Activated naive CD8-positive, alpha-beta T cell treated with anti-CD3 and anti-CD28 coated beads, Interleukin-2, amount 10 ng/mL, durations not matched to agents 7 days and 5 days (primary cell): ENCODE results near the gene SEC16A. TPM values are rescaled to one million over a fixed set of nuclear protein-coding genes. Genes with fewer than 3 reads are reported as not detected.

Source experiments
- ATAC-seq: fragments of 150-1000 bp; cut with Tn5 transposase; one replicate; pipeline ENCODE4 v1.10.0; 2021; ENCODE audit warnings: low read depth, moderate library complexity
- POLR2A ChIA-PET: fragments of 350-600 bp; sonication (Branson Sonifier 250); formaldehyde crosslinking; loops from one replicate; lab custom pipeline; 2021; ENCODE audit warnings: antibody characterized with exemption; lab: Charles Lee
- DNase-seq: peaks from one replicate; pipeline ENCODE4 v3.0.0; 2021
- H3K27ac Mint-ChIP-seq: one replicate; pipeline ENCODE4 v1.8.0; 2022; ENCODE audit warnings: mild to moderate bottlenecking, mixed read lengths
- H3K27me3 Mint-ChIP-seq: one replicate; pipeline ENCODE4 v1.8.0; 2022; ENCODE audit warnings: mild to moderate bottlenecking, moderate library complexity, mixed read lengths
- H3K36me3 Mint-ChIP-seq: one replicate; pipeline ENCODE4 v1.8.0; 2021; ENCODE audit warnings: mild to moderate bottlenecking, mixed read lengths
- H3K4me1 Mint-ChIP-seq: one replicate; pipeline ENCODE4 v1.8.0; 2021; ENCODE audit warnings: mixed read lengths
- H3K4me3 Mint-ChIP-seq: one replicate; pipeline ENCODE4 v1.8.0; 2022; ENCODE audit warnings: mild to moderate bottlenecking, moderate library complexity, mixed read lengths
- H3K9me3 Mint-ChIP-seq: one replicate; pipeline ENCODE4 v1.8.0; 2021; ENCODE audit warnings: mixed read lengths
- total RNA-seq, 2 experiments: library from RNA; stranded (reverse); gene quantifications; one replicate each; pipeline ENCODE4 v1.2.3, GENCODE V29; 2021

The SEC16A gene
- total RNA-seq, 2 experiments from 2014 or later, result 88.0 to 90.2 TPM

GRCh38 chr9:136525207-136525606, 42.4 kb upstream of the SEC16A start:
- POLR2A ChIA-PET, result no interaction called here
- no peak overlapping the region for H3K27ac Mint-ChIP-seq

GRCh38 chr9:136522314-136523237, 39.7 kb upstream of the SEC16A start:
- Mint-ChIP-seq H3K4me3 (no peak overlapping the region), H3K4me1 (no peaks in the 10 kb centered on the region), H3K27me3 (no peaks in the 10 kb centered on the region), H3K27ac (no peak overlapping the region), H3K9me3 (no peaks in the 10 kb centered on the region), H3K36me3 (peaks cover 2% of the 10 kb centered on the region)
- ATAC-seq (no peak), DNase-seq (no peak)
- POLR2A ChIA-PET, result interaction anchor here (0.7 kb wide), 1 partner anchor 23 kb away, joined by 5 read pairs; the partner anchor contains the start of gene NOTCH1

More at GRCh38 chr9:136525207-136525606, 42.4 kb upstream of the SEC16A start:
- no peak for ATAC-seq
- Mint-ChIP-seq H3K4me3 (no peak overlapping the region), H3K27me3 (no peaks in the 10 kb centered on the region), H3K9me3 (no peaks in the 10 kb centered on the region), H3K36me3 (no peaks in the 10 kb centered on the region), H3K4me1 (peaks cover 8% of the 10 kb centered on the region)
- DNase-seq, result no peak

- POLR2A ChIA-PET, result interaction anchor here (0.7 kb wide), 2 partner anchors 24 to 474 kb away, joined by 3 to 5 read pairs; partner anchors contain the start of gene NOTCH1
- Mint-ChIP-seq H3K36me3 (peaks cover 2% of the 10 kb centered on the region), H3K27me3 (no peaks in the 10 kb centered on the region), H3K9me3 (no peaks in the 10 kb centered on the region), H3K27ac (no peak overlapping the region), H3K4me3 (no peak overlapping the region), H3K4me1 (no peaks in the 10 kb centered on the region)
- DNase-seq (no peak), ATAC-seq (no peak)
Measured at GRCh38 chr9:136521537-136521936, 38.7 kb upstream of the SEC16A start.

GRCh38 chr9:136520053-136520540, 37.3 kb upstream of the SEC16A start:
- POLR2A ChIA-PET, result no interaction called here
- H3K36me3 Mint-ChIP-seq, result peaks cover 2% of the 10 kb centered on the region
- ATAC-seq (no peak), DNase-seq (no peak)
- H3K4me1 Mint-ChIP-seq, result no peaks in the 10 kb centered on the region
- no peak overlapping the region for H3K27ac Mint-ChIP-seq
- H3K4me3 Mint-ChIP-seq, result no peak overlapping the region
- no peaks in the 10 kb centered on the region for H3K9me3 Mint-ChIP-seq
- no peaks in the 10 kb centered on the region for H3K27me3 Mint-ChIP-seq

GRCh38 chr9:136519263-136520052, 36.6 kb upstream of the SEC16A start:
- ATAC-seq, result no peak
- no peak for DNase-seq
- Mint-ChIP-seq H3K4me1 (no peaks in the 10 kb centered on the region), H3K4me3 (no peak overlapping the region), H3K27ac (no peak overlapping the region), H3K27me3 (no peaks in the 10 kb centered on the region), H3K9me3 (no peaks in the 10 kb centered on the region), H3K36me3 (peaks cover 2% of the 10 kb centered on the region)
- POLR2A ChIA-PET, result no interaction called here

GRCh38 chr9:136518623-136519022, 35.8 kb upstream of the SEC16A start:
- Mint-ChIP-seq H3K27me3 (no peaks in the 10 kb centered on the region), H3K36me3 (peaks cover 2% of the 10 kb centered on the region), H3K9me3 (no peaks in the 10 kb centered on the region), H3K4me1 (no peaks in the 10 kb centered on the region), H3K4me3 (no peak overlapping the region), H3K27ac (no peak overlapping the region)
- ATAC-seq (no peak), DNase-seq (no peak)
- POLR2A ChIA-PET, result no interaction called here

- H3K4me1 Mint-ChIP-seq, result no peaks in the 10 kb centered on the region
- H3K27ac Mint-ChIP-seq, result no peak overlapping the region
- H3K27me3 Mint-ChIP-seq, result no peaks in the 10 kb centered on the region
- no peaks in the 10 kb centered on the region for H3K9me3 Mint-ChIP-seq
- ATAC-seq (no peak), DNase-seq (no peak)
- no peak overlapping the region for H3K4me3 Mint-ChIP-seq
- H3K36me3 Mint-ChIP-seq, result peaks cover 4% of the 10 kb centered on the region
- POLR2A ChIA-PET, result no interaction called here
Measured at GRCh38 chr9:136517950-136518349, 35.1 kb upstream of the SEC16A start.

- H3K27ac Mint-ChIP-seq, result no peak overlapping the region
- H3K4me3 Mint-ChIP-seq, result no peak overlapping the region
- H3K36me3 Mint-ChIP-seq, result peaks cover 4% of the 10 kb centered on the region
- DNase-seq, result no peak
- ATAC-seq, result no peak
- H3K27me3 Mint-ChIP-seq, result no peaks in the 10 kb centered on the region
- H3K4me1 Mint-ChIP-seq, result no peaks in the 10 kb centered on the region
- POLR2A ChIA-PET, result no interaction called here
- no peaks in the 10 kb centered on the region for H3K9me3 Mint-ChIP-seq
Measured at GRCh38 chr9:136517012-136517743, 34.3 kb upstream of the SEC16A start.

GRCh38 chr9:136516191-136516654, 33.4 kb upstream of the SEC16A start:
- ATAC-seq, result no peak

GRCh38 chr9:136515276-136515675, 32.4 kb upstream of the SEC16A start:
- Mint-ChIP-seq H3K4me1 (no peaks in the 10 kb centered on the region), H3K36me3 (peaks cover 4% of the 10 kb centered on the region), H3K9me3 (no peaks in the 10 kb centered on the region), H3K27ac (no peak overlapping the region), H3K4me3 (no peak overlapping the region), H3K27me3 (no peaks in the 10 kb centered on the region)
- POLR2A ChIA-PET, result no interaction called here
- ATAC-seq (no peak), DNase-seq (no peak)

More at GRCh38 chr9:136516191-136516654, 33.4 kb upstream of the SEC16A start:
- POLR2A ChIA-PET, result no interaction called here
- no peaks in the 10 kb centered on the region for H3K9me3 Mint-ChIP-seq
- no peaks in the 10 kb centered on the region for H3K4me1 Mint-ChIP-seq
- H3K27me3 Mint-ChIP-seq, result no peaks in the 10 kb centered on the region
- no peak overlapping the region for H3K27ac Mint-ChIP-seq
- H3K4me3 Mint-ChIP-seq, result no peak overlapping the region
- no peak for DNase-seq
- peaks cover 4% of the 10 kb centered on the region for H3K36me3 Mint-ChIP-seq

- POLR2A ChIA-PET, result no interaction called here
- no peak overlapping the region for H3K4me3 Mint-ChIP-seq
- no peak overlapping the region for H3K27ac Mint-ChIP-seq
- ATAC-seq, result no peak
- no peaks in the 10 kb centered on the region for H3K4me1 Mint-ChIP-seq
- no peaks in the 10 kb centered on the region for H3K27me3 Mint-ChIP-seq
- H3K36me3 Mint-ChIP-seq, result peaks cover 4% of the 10 kb centered on the region
- H3K9me3 Mint-ChIP-seq, result no peaks in the 10 kb centered on the region
- no peak for DNase-seq
Measured at GRCh38 chr9:136514022-136514714, 31.3 kb upstream of the SEC16A start.

- peaks cover 4% of the 10 kb centered on the region for H3K36me3 Mint-ChIP-seq
- H3K27me3 Mint-ChIP-seq, result no peaks in the 10 kb centered on the region
- H3K4me3 Mint-ChIP-seq, result no peak overlapping the region
- no peaks in the 10 kb centered on the region for H3K9me3 Mint-ChIP-seq
- H3K4me1 Mint-ChIP-seq, result no peaks in the 10 kb centered on the region
- no peak overlapping the region for H3K27ac Mint-ChIP-seq
- POLR2A ChIA-PET, result no interaction called here
- ATAC-seq (no peak), DNase-seq (no peak)
Measured at GRCh38 chr9:136513191-136513590, 30.4 kb upstream of the SEC16A start.
